Neural crest cell (in vitro differentiated cells): Measurements from ENCODE around the gene RAB40A. TPM values are rescaled to one million over a fixed set of nuclear protein-coding genes. Genes with fewer than 3 reads are reported as not detected.
"Not testable (repeated sequence)": the region's sequence is repeated elsewhere in the genome, so short reads cannot be mapped to it uniquely, and the experiment has no call there.

Experiments used
- DNase-seq: peaks from one replicate; pipeline ENCODE4 v3.0.0; 2021; ENCODE audit warnings: low read depth, mixed read lengths, low spot score
- H3K27ac Mint-ChIP-seq: one replicate; pipeline ENCODE4 v1.8.0; 2021; ENCODE audit warnings: mild to moderate bottlenecking, mixed read lengths; ENCODE audit not compliant: unreplicated experiment
- H3K27me3 Mint-ChIP-seq: 2 replicates; pipeline ENCODE4 v1.8.0; 2021; ENCODE audit warnings: low read depth, mild to moderate bottlenecking, mixed read lengths
- H3K36me3 Mint-ChIP-seq: 2 replicates; pipeline ENCODE4 v1.8.0; 2021; ENCODE audit warnings: low read depth, mild to moderate bottlenecking, mixed read lengths
- H3K4me1 Mint-ChIP-seq: 2 replicates; pipeline ENCODE4 v1.8.0; 2021; ENCODE audit warnings: mixed read lengths
- H3K4me3 Mint-ChIP-seq: one replicate; pipeline ENCODE4 v1.8.0; 2021; ENCODE audit warnings: mild to moderate bottlenecking, mixed read lengths
- H3K9me3 Mint-ChIP-seq: 2 replicates; pipeline ENCODE4 v1.8.0; 2021; ENCODE audit warnings: mixed read lengths
- CTCF ChIP-seq: fragments of 200-600 bp; sonication (generic); conservative IDR thresholded peaks from 2 replicates; pipeline ENCODE4 v1.5.0; 2021; ENCODE audit warnings: antibody characterized with exemption, mild to moderate bottlenecking
- total RNA-seq: library from RNA; stranded (reverse); gene quantifications from 2 replicates; pipeline ENCODE4 v1.2.1, GENCODE V29; 2021

RAB40A gene
- total RNA-seq, 1 donor from 2014 or later = 0.70 TPM

GRCh38 chrX:103483720-103484119 lies 35.6 kb downstream of the RAB40A start:
- Mint-ChIP-seq H3K36me3 (no peaks in the 10 kb centered on the region), H3K4me1 (no peaks in the 10 kb centered on the region), H3K9me3 (no peaks in the 10 kb centered on the region), H3K27ac (no peak overlapping the region), H3K27me3 (no peaks in the 10 kb centered on the region), H3K4me3 (no peak overlapping the region)
- no peak for DNase-seq
- no peak for TF ChIP-seq CTCF

- H3K4me3 Mint-ChIP-seq = no peak overlapping the region
- no peaks in the 10 kb centered on the region for H3K27me3 Mint-ChIP-seq
- no peaks in the 10 kb centered on the region for H3K9me3 Mint-ChIP-seq
- no peak for DNase-seq
- H3K36me3 Mint-ChIP-seq = no peaks in the 10 kb centered on the region
- no peaks in the 10 kb centered on the region for H3K4me1 Mint-ChIP-seq
- no peak overlapping the region for H3K27ac Mint-ChIP-seq
- no peak for TF ChIP-seq CTCF
These were observed 38.8 kb downstream of the RAB40A start for GRCh38 chrX:103480526-103480925.

DNA sequence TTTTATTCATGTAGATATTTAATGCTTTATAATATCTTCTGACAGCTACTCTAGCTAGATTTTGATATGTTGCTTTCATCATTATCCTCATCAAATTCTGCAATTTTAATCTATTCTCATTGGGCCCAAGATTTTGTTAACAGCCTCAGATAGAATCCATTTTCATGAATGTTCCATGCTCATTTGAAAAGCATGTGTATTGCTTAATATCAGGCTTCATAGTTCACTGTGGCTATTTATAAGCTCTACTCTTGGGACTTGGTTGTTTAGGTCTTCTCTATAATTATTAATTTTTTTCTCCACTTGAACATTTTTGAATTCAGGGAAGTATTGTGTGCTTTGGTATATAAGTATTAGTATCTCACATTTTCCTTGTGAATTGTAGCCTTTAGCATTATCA lies 41.8 kb downstream of the RAB40A start:
- no peak for DNase-seq
- no peaks in the 10 kb centered on the region for H3K4me1 Mint-ChIP-seq
- no peak overlapping the region for H3K4me3 Mint-ChIP-seq
- TF ChIP-seq CTCF = no peak
- no peaks in the 10 kb centered on the region for H3K9me3 Mint-ChIP-seq
- peaks cover 2% of the 10 kb centered on the region for H3K36me3 Mint-ChIP-seq
- H3K27ac Mint-ChIP-seq = no peak overlapping the region
- no peaks in the 10 kb centered on the region for H3K27me3 Mint-ChIP-seq

DNA sequence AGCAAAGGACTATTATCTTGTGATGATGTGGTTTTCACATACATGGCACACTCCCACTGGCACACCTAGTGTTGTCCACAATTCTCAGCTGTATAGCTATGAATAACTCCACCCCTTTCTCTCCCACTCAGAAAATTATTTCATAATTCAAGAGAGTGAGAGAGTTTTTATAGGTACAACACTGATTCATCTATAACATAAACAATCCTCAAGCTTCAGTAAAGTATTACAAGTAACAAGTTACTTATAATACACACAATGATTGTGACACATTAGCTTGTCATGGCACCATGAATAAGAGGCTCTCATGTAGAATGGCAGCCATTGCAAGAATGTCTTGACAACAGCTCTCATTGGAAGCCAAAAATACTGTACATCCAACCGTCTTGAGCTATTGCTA lies 43.9 kb downstream of the RAB40A start:
- Mint-ChIP-seq H3K4me3 (no peak overlapping the region), H3K9me3 (peaks cover 3% of the 10 kb centered on the region), H3K4me1 (no peaks in the 10 kb centered on the region), H3K27ac (no peak overlapping the region), H3K36me3 (peaks cover 5% of the 10 kb centered on the region), H3K27me3 (no peaks in the 10 kb centered on the region)
- TF ChIP-seq CTCF = no peak
- no peak for DNase-seq

GRCh38 chrX:103469977-103470376 lies 49.3 kb downstream of the RAB40A start:
- H3K27me3 Mint-ChIP-seq, H3K9me3 Mint-ChIP-seq: not testable (repeated sequence)

DNA sequence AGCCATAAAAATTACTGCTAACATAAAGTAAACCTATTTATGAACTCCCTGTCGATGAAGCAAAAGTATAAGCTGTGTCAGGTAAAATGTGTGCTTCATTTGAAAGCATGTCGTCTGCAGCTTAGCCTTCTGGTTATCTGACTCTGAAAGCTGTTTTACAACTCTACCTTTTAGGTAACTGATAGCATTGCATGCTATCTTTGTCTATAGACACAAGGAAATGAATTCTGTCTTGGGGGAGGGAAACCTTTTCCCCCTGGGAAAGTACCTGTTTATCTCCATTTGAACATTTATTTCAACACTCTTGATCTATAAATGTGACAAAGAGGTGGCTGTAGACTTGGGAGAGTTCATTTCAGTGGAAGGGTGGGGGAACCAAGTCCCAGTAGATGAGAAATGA lies 51.4 kb downstream of the RAB40A start:
- no peak for DNase-seq
- Mint-ChIP-seq H3K27ac (no peak overlapping the region), H3K4me3 (no peak overlapping the region), H3K4me1 (peaks cover 13% of the 10 kb centered on the region), H3K9me3 (peaks cover 3% of the 10 kb centered on the region), H3K36me3 (peaks cover 3% of the 10 kb centered on the region), H3K27me3 (no peaks in the 10 kb centered on the region)
- TF ChIP-seq CTCF = no peak

More at GRCh38 chrX:103469977-103470376, 49.3 kb downstream of the RAB40A start:
- not testable (repeated sequence) for DNase-seq, H3K27ac Mint-ChIP-seq, H3K36me3 Mint-ChIP-seq, H3K4me3 Mint-ChIP-seq, H3K4me1 Mint-ChIP-seq
